Measurements from ENCODE around the gene SH3GLB2.

Gene SH3GLB2

GRCh38 chr9:128987805-128988204 lies 40.3 kb downstream of the SH3GLB2 start:
- Histone ChIP-seq H4K20me1 (ENCODE audit: insufficient read depth, low read length, poor library complexity, severe bottlenecking) (no peaks in the 10 kb centered on the region), H3K4me1 (ENCODE audit: insufficient read depth, low read length, poor library complexity, severe bottlenecking) (no peaks in the 10 kb centered on the region), H3K9me3 (ENCODE audit: insufficient read depth, low read depth, low read length) (no peaks in the 10 kb centered on the region), H3F3A (ENCODE audit: low read depth) (no peaks in the 10 kb centered on the region), H3K4me2 (ENCODE audit: low read depth, low read length, poor library complexity, severe bottlenecking) (no peak overlapping the region), H2AFZ (ENCODE audit: low read length) (no peak overlapping the region), H3K9ac (ENCODE audit: low read depth, low read length, poor library complexity, severe bottlenecking) (no peak overlapping the region), H3K36me3 (ENCODE audit: insufficient read depth, low read length) (peaks cover 58% of the 10 kb centered on the region; the same call in 1 of the 2 replicates), H3K27me3 (ENCODE audit: insufficient read depth, low read length, poor library complexity, severe bottlenecking) (no peaks in the 10 kb centered on the region), H3K79me2 (ENCODE audit: insufficient read depth, low read length) (no peaks in the 10 kb centered on the region), H3K9me2 (replicated peaks; ENCODE audit: low read depth, low read length) (no peaks in the 10 kb centered on the region), H3K4me3 (ENCODE audit: low read length, poor library complexity, severe bottlenecking) (no peak overlapping the region)
- no peak for TF ChIP-seq EZH2phosphoT487 (IDR thresholded peaks at IDR 0.05; ENCODE audit: borderline replicate concordance)
- TF ChIP-seq, protein P1, sequence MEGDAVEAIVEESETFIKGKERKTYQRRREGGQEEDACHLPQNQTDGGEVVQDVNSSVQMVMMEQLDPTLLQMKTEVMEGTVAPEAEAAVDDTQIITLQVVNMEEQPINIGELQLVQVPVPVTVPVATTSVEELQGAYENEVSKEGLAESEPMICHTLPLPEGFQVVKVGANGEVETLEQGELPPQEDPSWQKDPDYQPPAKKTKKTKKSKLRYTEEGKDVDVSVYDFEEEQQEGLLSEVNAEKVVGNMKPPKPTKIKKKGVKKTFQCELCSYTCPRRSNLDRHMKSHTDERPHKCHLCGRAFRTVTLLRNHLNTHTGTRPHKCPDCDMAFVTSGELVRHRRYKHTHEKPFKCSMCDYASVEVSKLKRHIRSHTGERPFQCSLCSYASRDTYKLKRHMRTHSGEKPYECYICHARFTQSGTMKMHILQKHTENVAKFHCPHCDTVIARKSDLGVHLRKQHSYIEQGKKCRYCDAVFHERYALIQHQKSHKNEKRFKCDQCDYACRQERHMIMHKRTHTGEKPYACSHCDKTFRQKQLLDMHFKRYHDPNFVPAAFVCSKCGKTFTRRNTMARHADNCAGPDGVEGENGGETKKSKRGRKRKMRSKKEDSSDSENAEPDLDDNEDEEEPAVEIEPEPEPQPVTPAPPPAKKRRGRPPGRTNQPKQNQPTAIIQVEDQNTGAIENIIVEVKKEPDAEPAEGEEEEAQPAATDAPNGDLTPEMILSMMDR (conservative IDR thresholded peaks at IDR 0.05; ENCODE audit: low read length) = no peak

DNA sequence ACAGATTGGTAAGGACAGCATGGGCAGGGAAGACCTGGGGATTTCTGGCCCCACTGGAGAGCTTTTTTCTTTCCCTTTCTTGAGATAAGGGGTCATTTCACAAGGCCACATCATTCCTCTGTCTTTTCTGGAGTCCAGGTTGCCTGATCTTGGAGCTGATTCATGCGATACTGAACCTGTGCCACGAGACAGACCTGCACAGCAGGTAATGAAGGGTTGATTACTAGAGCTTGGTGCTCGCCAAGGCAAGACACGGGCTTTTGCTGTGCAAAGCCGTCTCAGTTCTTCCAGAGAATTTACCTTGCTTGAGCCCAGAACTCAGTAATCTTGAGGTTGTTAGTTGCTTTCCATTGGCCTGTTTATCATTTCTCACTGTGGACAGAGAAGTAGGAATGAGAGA lies 41.5 kb downstream of the SH3GLB2 start:
- Histone ChIP-seq H4K20me1 (ENCODE audit: insufficient read depth, low read length, poor library complexity, severe bottlenecking) (no peaks in the 10 kb centered on the region), H3K9me3 (ENCODE audit: insufficient read depth, low read depth, low read length) (no peaks in the 10 kb centered on the region), H3K27me3 (ENCODE audit: insufficient read depth, low read length, poor library complexity, severe bottlenecking) (no peaks in the 10 kb centered on the region), H3K4me3 (ENCODE audit: low read length, poor library complexity, severe bottlenecking) (no peak overlapping the region), H3K9me2 (replicated peaks; ENCODE audit: low read depth, low read length) (no peaks in the 10 kb centered on the region), H3K79me2 (ENCODE audit: insufficient read depth, low read length) (no peaks in the 10 kb centered on the region), H3K9ac (ENCODE audit: low read depth, low read length, poor library complexity, severe bottlenecking) (no peak overlapping the region), H3K36me3 (ENCODE audit: insufficient read depth, low read length) (peaks cover 64% of the 10 kb centered on the region; the same call in 1 of the 2 replicates), H3F3A (ENCODE audit: low read depth) (no peaks in the 10 kb centered on the region), H3K4me1 (ENCODE audit: insufficient read depth, low read length, poor library complexity, severe bottlenecking) (no peaks in the 10 kb centered on the region), H2AFZ (ENCODE audit: low read length) (no peak overlapping the region), H3K4me2 (ENCODE audit: low read depth, low read length, poor library complexity, severe bottlenecking) (no peak overlapping the region)
- no peak for TF ChIP-seq EZH2phosphoT487 (IDR thresholded peaks at IDR 0.05; ENCODE audit: borderline replicate concordance)
- TF ChIP-seq, protein P1 (conservative IDR thresholded peaks at IDR 0.05; ENCODE audit: low read length) = no peak

GRCh38 chr9:128983536-128983935 lies 44.6 kb downstream of the SH3GLB2 start:
- H3K9me3 ChIP-seq (ENCODE audit: insufficient read depth, low read depth, low read length) = no peaks in the 10 kb centered on the region
- no peaks in the 10 kb centered on the region for H3K4me1 ChIP-seq (ENCODE audit: insufficient read depth, low read length, poor library complexity, severe bottlenecking)
- TF ChIP-seq, protein P1 (conservative IDR thresholded peaks at IDR 0.05; ENCODE audit: low read length) = no peak
- TF ChIP-seq EZH2phosphoT487 (IDR thresholded peaks at IDR 0.05; ENCODE audit: borderline replicate concordance) = no peak
- H3K9me2 ChIP-seq (replicated peaks; ENCODE audit: low read depth, low read length) = no peaks in the 10 kb centered on the region
- no peak overlapping the region for H3K9ac ChIP-seq (ENCODE audit: low read depth, low read length, poor library complexity, severe bottlenecking)
- H3K4me3 ChIP-seq (ENCODE audit: low read length, poor library complexity, severe bottlenecking) = no peak overlapping the region
- no peaks in the 10 kb centered on the region for H4K20me1 ChIP-seq (ENCODE audit: insufficient read depth, low read length, poor library complexity, severe bottlenecking)
- H3K27me3 ChIP-seq (ENCODE audit: insufficient read depth, low read length, poor library complexity, severe bottlenecking) = no peaks in the 10 kb centered on the region
- no peaks in the 10 kb centered on the region for H3F3A ChIP-seq (ENCODE audit: low read depth)
- no peak overlapping the region for H3K4me2 ChIP-seq (ENCODE audit: low read depth, low read length, poor library complexity, severe bottlenecking)
- no peaks in the 10 kb centered on the region for H3K79me2 ChIP-seq (ENCODE audit: insufficient read depth, low read length)
- no peak overlapping the region for H2AFZ ChIP-seq (ENCODE audit: low read length)
- peaks cover 75% of the 10 kb centered on the region; the same call in 1 of the 2 replicates for H3K36me3 ChIP-seq (ENCODE audit: insufficient read depth, low read length)
